ENCODE results near the gene RETREG3. TPM values are rescaled to one million over a fixed set of nuclear protein-coding genes. Genes with fewer than 3 reads are reported as not detected.

Gene RETREG3
- total RNA-seq, 4 donors from 2014 or later = 87.9 to 97.0 (median 91.1) TPM

GRCh38 chr17:42566215-42566882 is 42.8 kb downstream of the RETREG3 start:
- TF ChIP-seq POLR2AphosphoS5 (IDR thresholded peaks at IDR 0.05) (peak in 1 of 3 donors; percentile 12), POLR2A (IDR thresholded peaks at IDR 0.05) (no peak)
- TF ChIP-seq, protein P1, sequence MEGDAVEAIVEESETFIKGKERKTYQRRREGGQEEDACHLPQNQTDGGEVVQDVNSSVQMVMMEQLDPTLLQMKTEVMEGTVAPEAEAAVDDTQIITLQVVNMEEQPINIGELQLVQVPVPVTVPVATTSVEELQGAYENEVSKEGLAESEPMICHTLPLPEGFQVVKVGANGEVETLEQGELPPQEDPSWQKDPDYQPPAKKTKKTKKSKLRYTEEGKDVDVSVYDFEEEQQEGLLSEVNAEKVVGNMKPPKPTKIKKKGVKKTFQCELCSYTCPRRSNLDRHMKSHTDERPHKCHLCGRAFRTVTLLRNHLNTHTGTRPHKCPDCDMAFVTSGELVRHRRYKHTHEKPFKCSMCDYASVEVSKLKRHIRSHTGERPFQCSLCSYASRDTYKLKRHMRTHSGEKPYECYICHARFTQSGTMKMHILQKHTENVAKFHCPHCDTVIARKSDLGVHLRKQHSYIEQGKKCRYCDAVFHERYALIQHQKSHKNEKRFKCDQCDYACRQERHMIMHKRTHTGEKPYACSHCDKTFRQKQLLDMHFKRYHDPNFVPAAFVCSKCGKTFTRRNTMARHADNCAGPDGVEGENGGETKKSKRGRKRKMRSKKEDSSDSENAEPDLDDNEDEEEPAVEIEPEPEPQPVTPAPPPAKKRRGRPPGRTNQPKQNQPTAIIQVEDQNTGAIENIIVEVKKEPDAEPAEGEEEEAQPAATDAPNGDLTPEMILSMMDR (IDR thresholded peaks at IDR 0.05) = no peak
- H3K36me3 ChIP-seq = peaks cover 51% of the 10 kb centered on the region
- peaks cover 62% of the 10 kb centered on the region for H3K4me1 ChIP-seq
- H3K9me3 ChIP-seq = no peaks in the 10 kb centered on the region
- H3K27ac ChIP-seq = peak overlapping the region; percentile 89
- 25% methylated on average over 11 of the region's 28 CpGs for WGBS
- peak overlapping the region; percentile 85 for H3K4me3 ChIP-seq
- DNase-seq (ENCODE audit: low spot score in 2 of 2) = no peak
- H3K27me3 ChIP-seq = no peaks in the 10 kb centered on the region

- Histone ChIP-seq H3K27ac (no peak overlapping the region), H3K4me1 (peaks cover 65% of the 10 kb centered on the region), H3K4me3 (no peak overlapping the region), H3K9me3 (no peaks in the 10 kb centered on the region), H3K36me3 (peaks cover 44% of the 10 kb centered on the region), H3K27me3 (no peaks in the 10 kb centered on the region)
- TF ChIP-seq EP300 (IDR thresholded peaks at IDR 0.05) (no peak), POLR2AphosphoS5 (IDR thresholded peaks at IDR 0.05) (no peak), POLR2A (IDR thresholded peaks at IDR 0.05) (no peak)
- TF ChIP-seq, protein P1 (IDR thresholded peaks at IDR 0.05) = no peak
- 88% methylated on average over 10 of the region's 16 CpGs for WGBS
- DNase-seq (ENCODE audit: low spot score in 2 of 2) = no peak
Measured at GRCh38 chr17:42565523-42566214, 43.5 kb downstream of the RETREG3 start.

GRCh38 chr17:42564815-42565522 is 44.2 kb downstream of the RETREG3 start:
- no peaks in the 10 kb centered on the region for H3K9me3 ChIP-seq
- H3K36me3 ChIP-seq = peaks cover 37% of the 10 kb centered on the region
- no peaks in the 10 kb centered on the region for H3K27me3 ChIP-seq
- WGBS = 90% methylated on average over 13 of the region's 15 CpGs
- H3K4me1 ChIP-seq = peaks cover 70% of the 10 kb centered on the region
- no peak for TF ChIP-seq POLR2AphosphoS5 (IDR thresholded peaks at IDR 0.05)
- no peak for TF ChIP-seq POLR2A (IDR thresholded peaks at IDR 0.05)
- TF ChIP-seq EP300 (IDR thresholded peaks at IDR 0.05) = no peak
- TF ChIP-seq, protein P1 (IDR thresholded peaks at IDR 0.05) = no peak
- no peak overlapping the region for H3K4me3 ChIP-seq
- no peak overlapping the region for H3K27ac ChIP-seq
- DNase-seq (ENCODE audit: low spot score in 2 of 2) = no peak

- peaks cover 27% of the 10 kb centered on the region for H3K36me3 ChIP-seq
- H3K4me3 ChIP-seq = no peak overlapping the region
- no peak for TF ChIP-seq EP300 (IDR thresholded peaks at IDR 0.05)
- TF ChIP-seq, protein P1 (IDR thresholded peaks at IDR 0.05) = no peak
- no peak for TF ChIP-seq POLR2A (IDR thresholded peaks at IDR 0.05)
- TF ChIP-seq POLR2AphosphoS5 (IDR thresholded peaks at IDR 0.05) = no peak
- H3K4me1 ChIP-seq = peaks cover 73% of the 10 kb centered on the region
- DNase-seq (ENCODE audit: low spot score in 2 of 2) = no peak
- WGBS = 90% methylated on average over 9 of the region's 9 CpGs
- H3K27me3 ChIP-seq = no peaks in the 10 kb centered on the region
- no peaks in the 10 kb centered on the region for H3K9me3 ChIP-seq
- H3K27ac ChIP-seq = peak overlapping the region; percentile 45
Measured at GRCh38 chr17:42563950-42564349, 45.2 kb downstream of the RETREG3 start.

DNA sequence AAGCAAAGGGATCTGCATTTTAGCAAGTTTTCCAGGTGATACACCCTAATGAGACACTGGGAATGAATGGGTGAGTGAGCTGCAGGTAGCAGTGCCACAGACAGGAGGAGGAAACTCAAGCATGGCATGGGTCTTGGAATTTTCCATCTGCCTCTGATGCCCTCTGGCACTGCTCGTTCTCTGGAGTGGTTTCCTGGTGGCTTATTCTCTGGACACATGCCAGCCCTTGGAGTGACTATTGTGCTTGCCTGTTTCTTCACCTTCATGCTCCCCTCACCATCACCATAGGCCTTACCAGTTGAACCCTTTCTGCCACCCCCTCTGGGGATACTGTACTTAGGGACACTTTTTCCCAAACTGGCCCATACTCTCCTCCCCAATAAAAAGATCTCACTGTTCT is 45.6 kb downstream of the RETREG3 start:
- 13% methylated on average over 1 of the region's 1 CpG for WGBS
- peak overlapping the region; percentile 90 for H3K4me3 ChIP-seq
- H3K9me3 ChIP-seq = no peaks in the 10 kb centered on the region
- TF ChIP-seq POLR2A (IDR thresholded peaks at IDR 0.05) (no peak), POLR2AphosphoS5 (IDR thresholded peaks at IDR 0.05) (no peak), EP300 (IDR thresholded peaks at IDR 0.05) (no peak)
- TF ChIP-seq, protein P1 (IDR thresholded peaks at IDR 0.05) = no peak
- H3K27ac ChIP-seq = peak overlapping the region; percentile 87
- peaks cover 22% of the 10 kb centered on the region for H3K36me3 ChIP-seq
- DNase-seq (ENCODE audit: low spot score in 2 of 2) = no peak
- peaks cover 69% of the 10 kb centered on the region for H3K4me1 ChIP-seq
- no peaks in the 10 kb centered on the region for H3K27me3 ChIP-seq

Data from suprapubic skin (tissue), 4 donors.